Osteocyte (in vitro differentiated cells): Measurements from ENCODE around the gene RAP1GDS1. TPM values are rescaled to one million over a fixed set of nuclear protein-coding genes. Genes with fewer than 3 reads are reported as not detected.
"Not testable (repeated sequence)": the region's sequence is repeated elsewhere in the genome, so short reads cannot be mapped to it uniquely, and the experiment has no call there.

Experiments used
- DNase-seq: peaks from one replicate; pipeline ENCODE4 v3.0.0; 2021; ENCODE audit warnings: mixed read lengths; ENCODE audit not compliant: unreplicated experiment; ENCODE audit errors: extremely low spot score
- H3K27ac Mint-ChIP-seq: one replicate; pipeline ENCODE4 v1.8.0; 2021; ENCODE audit warnings: mild to moderate bottlenecking, mixed read lengths; ENCODE audit not compliant: unreplicated experiment
- H3K27me3 Mint-ChIP-seq: one replicate; pipeline ENCODE4 v1.8.0; 2021; ENCODE audit warnings: mixed read lengths; ENCODE audit not compliant: unreplicated experiment
- H3K36me3 Mint-ChIP-seq: one replicate; pipeline ENCODE4 v1.8.0; 2021; ENCODE audit warnings: mixed read lengths; ENCODE audit not compliant: unreplicated experiment
- H3K4me1 Mint-ChIP-seq: one replicate; pipeline ENCODE4 v1.8.0; 2021; ENCODE audit warnings: mixed read lengths; ENCODE audit not compliant: unreplicated experiment
- H3K4me3 Mint-ChIP-seq: one replicate; pipeline ENCODE4 v1.8.0; 2021; ENCODE audit warnings: mild to moderate bottlenecking, moderate library complexity, mixed read lengths; ENCODE audit not compliant: unreplicated experiment
- H3K9me3 Mint-ChIP-seq: one replicate; pipeline ENCODE4 v1.8.0; 2021; ENCODE audit warnings: mixed read lengths; ENCODE audit not compliant: unreplicated experiment
- CTCF ChIP-seq: fragments of 200-600 bp; sonication (generic); IDR thresholded peaks from 2 replicates; pipeline ENCODE4 v1.5.0; 2021; ENCODE audit warnings: antibody characterized with exemption, mild to moderate bottlenecking, moderate library complexity
- total RNA-seq: library from RNA; stranded (reverse); gene quantifications from 2 replicates; pipeline ENCODE4 v1.2.1, GENCODE V29; 2021

The RAP1GDS1 gene
- total RNA-seq, 1 donor from 2014 or later = 47.6 TPM

- Mint-ChIP-seq H3K9me3 (peaks cover 6% of the 10 kb centered on the region), H3K4me1 (no peaks in the 10 kb centered on the region), H3K36me3 (peaks cover 33% of the 10 kb centered on the region), H3K27me3 (no peaks in the 10 kb centered on the region), H3K27ac (no peak overlapping the region), H3K4me3 (no peak overlapping the region)
- TF ChIP-seq CTCF = no peak
- DNase-seq = no peak
Measured at GRCh38 chr4:98416844-98417243, 155.7 kb downstream of the RAP1GDS1 start.

GRCh38 chr4:98420151-98420550 is 159.0 kb downstream of the RAP1GDS1 start:
- H3K27me3 Mint-ChIP-seq, H3K4me3 Mint-ChIP-seq: not testable (repeated sequence)

GRCh38 chr4:98421111-98421510 is 159.9 kb downstream of the RAP1GDS1 start:
- no peak for TF ChIP-seq CTCF
- peaks cover 50% of the 10 kb centered on the region for H3K36me3 Mint-ChIP-seq
- H3K9me3 Mint-ChIP-seq = peaks cover 9% of the 10 kb centered on the region
- H3K4me1 Mint-ChIP-seq = no peaks in the 10 kb centered on the region
- no peak for DNase-seq
- no peak overlapping the region for H3K27ac Mint-ChIP-seq
- H3K27me3 Mint-ChIP-seq = no peaks in the 10 kb centered on the region
- H3K4me3 Mint-ChIP-seq = no peak overlapping the region

More at GRCh38 chr4:98420151-98420550, 159.0 kb downstream of the RAP1GDS1 start:
- H3K9me3 Mint-ChIP-seq, DNase-seq, H3K27ac Mint-ChIP-seq, H3K4me1 Mint-ChIP-seq: not testable (repeated sequence)
- peaks cover 46% of the 10 kb centered on the region for H3K36me3 Mint-ChIP-seq

- TF ChIP-seq CTCF = no peak
- no peaks in the 10 kb centered on the region for H3K4me1 Mint-ChIP-seq
- H3K27ac Mint-ChIP-seq = no peak overlapping the region
- no peaks in the 10 kb centered on the region for H3K27me3 Mint-ChIP-seq
- peaks cover 50% of the 10 kb centered on the region for H3K36me3 Mint-ChIP-seq
- peaks cover 23% of the 10 kb centered on the region for H3K9me3 Mint-ChIP-seq
- no peak for DNase-seq
- H3K4me3 Mint-ChIP-seq = no peak overlapping the region
Measured at GRCh38 chr4:98423009-98423408, 161.8 kb downstream of the RAP1GDS1 start.

- TF ChIP-seq CTCF = no peak
- no peaks in the 10 kb centered on the region for H3K27me3 Mint-ChIP-seq
- DNase-seq = no peak
- no peak overlapping the region for H3K4me3 Mint-ChIP-seq
- H3K4me1 Mint-ChIP-seq = no peaks in the 10 kb centered on the region
- peaks cover 10% of the 10 kb centered on the region for H3K36me3 Mint-ChIP-seq
- H3K9me3 Mint-ChIP-seq = peaks cover 16% of the 10 kb centered on the region
- H3K27ac Mint-ChIP-seq = no peak overlapping the region
Measured at GRCh38 chr4:98430708-98431403, 169.7 kb downstream of the RAP1GDS1 start.
